GM19351 (cell line): ENCODE data around the gene GPR37L1.
"Not testable (repeated sequence)": the region's sequence is repeated elsewhere in the genome, so short reads cannot be mapped to it uniquely, and the experiment has no call there.

Source experiments
- ATAC-seq: cut with Tn5 transposase; IDR thresholded peaks from one replicate; pipeline ENCODE4 v1.9.1; 2021; ENCODE audit warnings: mild to moderate bottlenecking, moderate library complexity; ENCODE audit not compliant: unreplicated experiment

Gene GPR37L1

GRCh38 chr1:202107801-202108731 lies 14.7 kb upstream of the GPR37L1 start:
- ATAC-seq, result no peak

DNA sequence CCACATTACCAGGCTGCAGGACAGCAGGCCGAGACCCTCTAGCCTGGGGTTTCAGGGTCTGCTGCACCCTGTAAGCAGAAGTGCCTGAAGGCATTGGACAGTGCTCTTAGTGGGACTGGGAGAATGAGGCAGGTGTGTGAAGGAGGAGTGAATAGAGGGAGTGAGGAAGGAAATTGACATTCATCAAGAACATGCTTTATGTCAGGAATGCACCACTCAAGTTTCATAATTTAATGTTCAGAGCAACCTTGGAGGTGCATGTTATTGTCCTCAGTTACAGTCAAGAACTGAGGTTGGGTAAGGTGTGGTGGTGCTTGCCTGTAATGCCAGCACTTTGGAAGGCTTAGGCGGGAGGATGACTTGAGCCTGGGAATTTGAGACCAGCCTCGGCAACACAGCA lies 11.7 kb upstream of the GPR37L1 start:
- no peak for ATAC-seq

GRCh38 chr1:202111589-202111988 lies 11.1 kb upstream of the GPR37L1 start:
- ATAC-seq, result not testable (repeated sequence)

- ATAC-seq, result no peak
Measured at GRCh38 chr1:202112859-202113689, 9.6 kb upstream of the GPR37L1 start.

DNA sequence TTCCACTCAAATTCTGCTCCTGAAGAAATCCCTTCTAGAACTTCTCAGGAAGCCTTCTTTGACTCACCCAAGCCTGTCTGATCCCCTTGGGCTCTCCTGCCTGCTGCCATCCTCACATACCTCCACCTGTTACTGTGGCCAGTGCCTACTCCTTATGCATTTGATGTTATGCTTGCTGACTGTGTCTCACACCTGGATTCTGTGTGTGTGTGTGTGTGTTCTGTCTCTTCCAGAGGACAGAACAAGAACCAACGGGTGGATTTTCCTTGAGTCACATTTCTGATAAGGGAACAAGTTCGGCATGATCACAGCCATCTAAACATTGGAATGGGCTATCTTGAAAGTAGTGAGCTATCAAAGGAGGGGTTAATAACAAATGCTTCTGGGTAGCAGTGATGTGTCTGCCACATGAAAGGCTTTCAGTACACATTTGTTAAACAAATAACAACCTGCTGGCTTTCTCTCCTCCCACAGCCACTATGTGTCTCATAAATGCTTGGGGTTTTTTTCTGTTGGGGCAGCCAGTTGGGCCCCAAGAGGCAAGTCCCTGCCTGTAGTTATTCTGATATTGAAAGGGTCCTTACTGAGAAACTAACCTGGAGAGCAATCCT lies 8.9 kb upstream of the GPR37L1 start:
- no peak for ATAC-seq

DNA sequence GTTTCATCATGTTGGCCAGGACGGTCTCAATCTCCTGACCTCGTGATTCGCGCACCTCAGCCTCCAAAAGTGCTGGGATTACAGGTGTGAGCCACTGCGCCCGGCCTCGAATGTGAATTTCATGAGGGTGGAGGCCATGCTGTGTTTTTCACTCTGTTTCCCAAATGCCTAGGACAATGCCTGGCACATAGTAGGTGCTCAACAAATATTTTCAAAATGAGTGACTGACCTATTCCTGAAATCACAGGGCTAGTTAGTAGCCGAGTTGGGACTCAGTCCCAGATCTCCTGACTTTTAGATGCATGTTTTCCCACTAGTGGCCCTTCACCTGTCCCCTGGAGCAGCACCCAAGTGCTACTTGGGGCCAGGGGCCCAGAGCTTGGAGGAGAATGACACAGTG lies 6.4 kb upstream of the GPR37L1 start:
- ATAC-seq, result no peak

DNA sequence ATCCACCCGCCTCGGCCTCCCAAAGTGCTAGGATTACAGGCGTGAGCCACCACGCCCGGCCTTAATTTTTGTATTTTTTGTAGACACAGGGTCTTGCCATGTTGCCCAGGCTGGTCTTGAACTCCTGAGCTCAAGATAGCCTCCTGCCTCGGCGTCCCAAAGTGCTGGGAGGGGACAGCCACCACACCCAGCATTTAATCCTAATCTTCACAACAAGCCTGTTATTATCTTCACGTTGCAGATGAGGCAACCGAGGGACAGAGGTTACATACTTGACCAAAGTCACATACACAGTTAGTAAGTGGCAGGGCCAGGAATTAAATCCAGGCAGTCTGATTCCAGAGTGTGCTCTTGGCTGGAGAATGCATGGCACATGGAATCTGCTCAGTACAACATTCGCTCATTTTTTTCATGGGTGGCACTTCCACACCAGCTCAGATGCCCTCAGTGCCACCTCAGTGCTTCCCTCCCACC lies 4.8 kb upstream of the GPR37L1 start:
- no peak for ATAC-seq

- ATAC-seq, result no peak
Measured at GRCh38 chr1:202121006-202121405, 1.7 kb upstream of the GPR37L1 start.

GRCh38 chr1:202123336-202123813 lies 658 bp downstream of the GPR37L1 start:
- no peak for ATAC-seq

DNA sequence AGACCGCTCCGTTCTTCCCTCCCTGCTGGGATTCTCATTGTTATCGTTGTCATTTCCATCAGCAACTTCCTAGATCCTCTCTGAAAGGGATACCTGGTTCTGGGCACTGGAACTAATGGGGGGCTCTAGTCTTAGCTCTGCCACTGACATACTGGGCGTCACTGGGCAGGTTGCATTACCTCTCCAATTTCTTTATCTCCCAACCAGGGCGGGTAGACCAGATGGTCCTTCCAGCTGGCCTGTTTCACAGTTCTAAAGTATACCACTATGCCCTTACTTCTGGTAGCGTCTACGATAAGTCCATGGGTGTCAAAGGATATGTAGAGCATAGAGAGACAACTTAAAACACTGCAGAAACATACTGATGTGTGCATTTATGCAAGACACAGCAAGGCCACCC lies 1.4 kb downstream of the GPR37L1 start:
- ATAC-seq, result no peak

DNA sequence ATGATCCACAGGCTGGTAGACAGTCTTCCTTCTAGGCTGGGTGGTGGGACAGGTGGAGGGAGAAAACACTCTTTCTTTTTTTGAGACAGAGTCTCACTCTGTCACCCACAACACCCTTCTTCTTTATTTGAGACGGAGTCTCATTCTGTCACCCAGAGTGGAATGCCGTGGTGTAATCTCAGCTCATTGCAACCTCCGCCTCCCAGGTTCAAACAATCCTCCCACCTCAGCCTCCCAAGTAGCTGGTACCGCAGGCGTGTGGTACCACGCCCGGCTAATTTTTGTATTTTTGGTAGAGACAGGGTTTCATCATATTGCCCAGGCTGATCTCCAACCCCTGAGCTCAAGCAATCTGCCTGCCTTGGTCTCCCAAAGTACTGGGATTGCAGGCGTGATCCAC lies 2.9 kb downstream of the GPR37L1 start:
- no peak for ATAC-seq

DNA sequence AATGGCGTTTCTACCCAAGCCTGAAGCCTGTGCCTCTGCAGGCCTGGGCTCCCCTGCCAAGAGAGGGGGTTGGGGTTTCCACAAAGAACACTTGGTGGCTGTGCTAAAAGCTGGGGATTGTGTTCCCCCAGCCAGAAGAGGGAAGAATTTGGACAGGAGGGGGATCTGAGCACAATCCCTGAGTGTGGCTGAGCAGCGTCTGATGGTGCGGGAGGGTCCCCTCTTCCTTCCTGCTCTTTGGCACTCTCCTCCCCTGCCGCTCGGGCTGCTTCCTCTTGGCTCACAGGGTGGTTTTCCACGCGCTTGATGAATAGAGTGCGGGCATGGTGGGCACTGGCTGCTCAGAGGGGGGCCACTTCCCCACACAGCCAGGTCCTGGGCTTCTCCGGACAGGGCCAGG lies 3.7 kb downstream of the GPR37L1 start:
- ATAC-seq, result no peak

GRCh38 chr1:202127061-202127460 lies 4.3 kb downstream of the GPR37L1 start:
- no peak for ATAC-seq

GRCh38 chr1:202127836-202128622 lies 5.3 kb downstream of the GPR37L1 start:
- no peak for ATAC-seq

DNA sequence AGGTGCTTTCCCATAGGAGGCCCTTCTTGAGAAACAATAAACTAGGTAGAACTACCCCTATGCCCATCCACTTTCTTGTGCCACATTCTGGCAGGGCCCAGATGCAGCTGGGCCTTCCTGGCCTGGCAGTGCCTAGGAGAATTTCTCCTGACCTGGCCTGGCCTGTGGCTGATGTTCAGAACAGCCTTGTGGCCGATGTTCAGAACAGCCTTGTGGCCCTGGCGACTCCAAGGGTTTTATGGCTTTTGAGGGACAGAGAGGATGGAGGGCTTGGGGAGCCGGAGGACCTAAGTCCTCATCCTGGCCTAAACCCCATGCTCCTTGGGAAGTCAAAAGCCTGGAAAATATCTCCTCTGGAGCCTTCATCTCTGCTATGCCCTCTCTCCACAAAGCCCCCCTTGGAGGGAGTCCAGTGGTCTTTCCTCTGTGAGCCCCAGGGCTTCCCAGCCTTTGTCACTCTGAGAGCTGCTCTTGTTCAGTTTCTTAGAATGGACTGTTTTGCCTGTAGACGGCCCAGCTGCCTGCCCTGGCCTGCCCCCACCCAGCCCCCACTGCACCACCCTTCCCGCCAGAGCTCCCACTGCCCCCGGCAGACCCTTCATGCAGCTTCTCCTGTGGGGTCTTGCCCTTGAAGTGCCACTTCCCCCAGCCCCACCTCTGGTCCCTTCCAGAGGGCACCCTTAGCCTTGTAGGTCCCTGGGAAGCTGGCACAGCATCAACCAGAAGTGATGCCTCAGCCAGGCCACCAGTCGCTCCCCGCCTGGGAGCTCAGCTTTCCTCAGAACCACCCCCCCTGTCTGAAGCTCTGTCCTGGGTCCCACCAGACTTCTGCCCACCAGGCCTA lies 7.0 kb downstream of the GPR37L1 start:
- ATAC-seq, result no peak

DNA sequence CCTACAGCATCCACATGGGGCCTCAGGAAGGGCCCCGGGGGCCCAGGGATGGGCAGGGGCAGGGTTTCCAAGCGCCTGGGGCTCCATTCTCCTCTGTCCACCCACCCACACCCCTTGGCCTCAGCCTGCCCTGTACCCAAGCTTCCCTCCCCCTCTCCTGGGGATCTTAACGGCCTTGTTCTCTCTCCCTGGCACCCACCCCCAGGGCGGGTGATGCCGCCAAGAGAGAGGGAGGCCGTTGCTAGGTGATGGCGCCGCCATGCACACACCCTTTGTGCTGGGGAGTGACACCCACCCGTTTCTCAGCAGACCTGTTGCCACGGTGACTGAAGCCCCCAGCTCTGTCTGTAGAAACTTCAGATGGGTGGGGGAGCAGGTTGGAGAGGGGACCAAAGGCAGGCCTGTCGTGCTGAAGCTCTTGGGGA lies 7.6 kb downstream of the GPR37L1 start:
- no peak for ATAC-seq

- no peak for ATAC-seq
Measured at GRCh38 chr1:202130816-202131522, 8.3 kb downstream of the GPR37L1 start.

DNA sequence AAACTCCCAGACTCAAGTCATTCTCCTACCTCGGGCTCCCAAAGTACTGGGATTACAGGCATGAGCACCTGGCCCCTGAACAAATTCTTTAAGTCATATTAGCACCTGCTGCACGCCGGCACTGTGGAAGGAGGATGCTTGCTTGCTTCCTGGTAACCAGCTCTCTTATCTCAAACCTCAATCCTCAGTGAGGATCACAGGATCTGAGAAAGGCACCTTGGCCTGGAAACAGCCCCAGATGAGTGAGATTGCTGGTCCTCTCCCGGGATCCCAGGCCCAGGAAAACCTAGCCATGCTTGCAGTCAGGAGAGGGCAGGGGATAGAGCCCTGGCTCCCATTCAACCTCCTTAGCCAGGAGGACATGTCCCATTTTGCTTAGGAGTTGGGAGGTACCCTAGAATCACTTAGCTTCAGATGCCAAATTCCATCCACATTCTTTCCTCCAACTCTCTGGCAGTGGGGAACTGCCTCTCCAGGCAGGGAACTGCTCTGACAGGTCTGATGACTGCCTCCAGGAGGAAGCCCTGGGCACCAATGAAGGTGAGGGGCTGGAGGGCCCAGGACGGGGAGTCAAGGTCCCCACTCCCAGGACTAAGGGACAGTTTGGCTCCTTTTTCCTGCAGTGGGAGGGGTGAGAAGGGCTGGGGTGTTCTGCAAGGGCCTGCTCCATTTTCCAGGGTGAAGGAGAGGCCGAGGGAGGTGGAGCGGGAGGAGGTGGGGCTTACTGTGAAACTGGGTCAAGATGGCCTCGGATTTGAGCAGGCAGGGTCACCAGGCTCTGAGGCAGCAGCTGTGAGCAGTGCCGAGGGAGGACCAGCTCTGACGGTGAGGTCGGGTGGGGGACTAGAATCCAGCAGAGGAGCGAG lies 9.5 kb downstream of the GPR37L1 start:
- ATAC-seq, result no peak
